ENCODE measurements around the gene NPR2.

The NPR2 gene

GRCh38 chr9:35842795-35843194, 51.4 kb downstream of the NPR2 start:
- no CpG with 5 or more reads among the region's 3 CpGs for WGBS (ENCODE audit: insufficient coverage, insufficient read length)

GRCh38 chr9:35844628-35845270, 53.4 kb downstream of the NPR2 start:
- Histone ChIP-seq H3K27me3 (ENCODE audit: control insufficient read depth, insufficient read depth, low read length) (no peaks in the 10 kb centered on the region), H3K27ac (ENCODE audit: low read length) (no peak overlapping the region), H3K4me3 (ENCODE audit: low read length) (no peak overlapping the region), H3K36me3 (ENCODE audit: control insufficient read depth, insufficient read depth, low read length) (0 out of 2 replicates have a peak, but pooled peaks cover 3% of the 10 kb centered on the region), H3K4me1 (ENCODE audit: control insufficient read depth, insufficient read depth, low read length) (peaks cover 8% of the 10 kb centered on the region), H3K9me3 (ENCODE audit: control insufficient read depth, insufficient read depth, low read length) (no peaks in the 10 kb centered on the region)
- WGBS (ENCODE audit: insufficient coverage, insufficient read length) = no CpG with 5 or more reads among the region's 7 CpGs
- no peak for DNase-seq (ENCODE audit: low read depth, low spot score)

More at GRCh38 chr9:35842795-35843194, 51.4 kb downstream of the NPR2 start:
- Histone ChIP-seq H3K9me3 (ENCODE audit: control insufficient read depth, insufficient read depth, low read length) (no peaks in the 10 kb centered on the region), H3K36me3 (ENCODE audit: control insufficient read depth, insufficient read depth, low read length) (0 out of 2 replicates have a peak, but pooled peaks cover 3% of the 10 kb centered on the region), H3K4me1 (ENCODE audit: control insufficient read depth, insufficient read depth, low read length) (peaks cover 8% of the 10 kb centered on the region), H3K4me3 (ENCODE audit: low read length) (no peak overlapping the region), H3K27me3 (ENCODE audit: control insufficient read depth, insufficient read depth, low read length) (no peaks in the 10 kb centered on the region), H3K27ac (ENCODE audit: low read length) (no peak overlapping the region)
- no peak for DNase-seq (ENCODE audit: low read depth, low spot score)

- 0 out of 2 replicates have a peak, but pooled peaks cover 3% of the 10 kb centered on the region for H3K36me3 ChIP-seq (ENCODE audit: control insufficient read depth, insufficient read depth, low read length)
- no peak for DNase-seq (ENCODE audit: low read depth, low spot score)
- H3K4me1 ChIP-seq (ENCODE audit: control insufficient read depth, insufficient read depth, low read length) = peaks cover 8% of the 10 kb centered on the region
- no peaks in the 10 kb centered on the region for H3K27me3 ChIP-seq (ENCODE audit: control insufficient read depth, insufficient read depth, low read length)
- WGBS (ENCODE audit: insufficient coverage, insufficient read length) = no CpG with 5 or more reads among the region's 53 CpGs
- H3K4me3 ChIP-seq (ENCODE audit: low read length) = peak overlapping the region; percentile 75
- no peaks in the 10 kb centered on the region for H3K9me3 ChIP-seq (ENCODE audit: control insufficient read depth, insufficient read depth, low read length)
- no peak overlapping the region for H3K27ac ChIP-seq (ENCODE audit: low read length)
Measured at GRCh38 chr9:35845824-35846771, 54.7 kb downstream of the NPR2 start.

GRCh38 chr9:35847792-35848572, 56.6 kb downstream of the NPR2 start:
- DNase-seq (ENCODE audit: low read depth, low spot score) = no peak
- Histone ChIP-seq H3K27ac (ENCODE audit: low read length) (no peak overlapping the region), H3K4me3 (ENCODE audit: low read length) (no peak overlapping the region), H3K36me3 (ENCODE audit: control insufficient read depth, insufficient read depth, low read length) (0 out of 2 replicates have a peak, but pooled peaks cover 3% of the 10 kb centered on the region), H3K9me3 (ENCODE audit: control insufficient read depth, insufficient read depth, low read length) (no peaks in the 10 kb centered on the region), H3K27me3 (ENCODE audit: control insufficient read depth, insufficient read depth, low read length) (no peaks in the 10 kb centered on the region), H3K4me1 (ENCODE audit: control insufficient read depth, insufficient read depth, low read length) (peaks cover 8% of the 10 kb centered on the region)
- no CpG with 5 or more reads among the region's 4 CpGs for WGBS (ENCODE audit: insufficient coverage, insufficient read length)

GRCh38 chr9:35852267-35852815, 61.0 kb downstream of the NPR2 start:
- H3K9me3 ChIP-seq (ENCODE audit: control insufficient read depth, insufficient read depth, low read length) = no peaks in the 10 kb centered on the region
- no peak overlapping the region for H3K27ac ChIP-seq (ENCODE audit: low read length)
- no peak overlapping the region for H3K4me3 ChIP-seq (ENCODE audit: low read length)
- no peak for DNase-seq (ENCODE audit: low read depth, low spot score)
- H3K4me1 ChIP-seq (ENCODE audit: control insufficient read depth, insufficient read depth, low read length) = no peaks in the 10 kb centered on the region
- H3K27me3 ChIP-seq (ENCODE audit: control insufficient read depth, insufficient read depth, low read length) = no peaks in the 10 kb centered on the region
- peaks cover 4% of the 10 kb centered on the region; the same call in 1 of the 2 replicates for H3K36me3 ChIP-seq (ENCODE audit: control insufficient read depth, insufficient read depth, low read length)
- WGBS (ENCODE audit: insufficient coverage, insufficient read length) = no CpG with 5 or more reads among the region's 2 CpGs

GRCh38 chr9:35852876-35853865, 61.8 kb downstream of the NPR2 start:
- H3K27me3 ChIP-seq (ENCODE audit: control insufficient read depth, insufficient read depth, low read length) = no peaks in the 10 kb centered on the region
- no peak overlapping the region for H3K27ac ChIP-seq (ENCODE audit: low read length)
- no peak for DNase-seq (ENCODE audit: low read depth, low spot score)
- WGBS (ENCODE audit: insufficient coverage, insufficient read length) = no CpG with 5 or more reads among the region's 25 CpGs
- peaks cover 4% of the 10 kb centered on the region; the same call in 1 of the 2 replicates for H3K36me3 ChIP-seq (ENCODE audit: control insufficient read depth, insufficient read depth, low read length)
- no peaks in the 10 kb centered on the region for H3K4me1 ChIP-seq (ENCODE audit: control insufficient read depth, insufficient read depth, low read length)
- no peaks in the 10 kb centered on the region for H3K9me3 ChIP-seq (ENCODE audit: control insufficient read depth, insufficient read depth, low read length)
- H3K4me3 ChIP-seq (ENCODE audit: low read length) = no peak overlapping the region

- Histone ChIP-seq H3K36me3 (ENCODE audit: control insufficient read depth, insufficient read depth, low read length) (peaks cover 4% of the 10 kb centered on the region; the same call in 1 of the 2 replicates), H3K4me1 (ENCODE audit: control insufficient read depth, insufficient read depth, low read length) (no peaks in the 10 kb centered on the region), H3K4me3 (ENCODE audit: low read length) (no peak overlapping the region), H3K9me3 (ENCODE audit: control insufficient read depth, insufficient read depth, low read length) (no peaks in the 10 kb centered on the region), H3K27me3 (ENCODE audit: control insufficient read depth, insufficient read depth, low read length) (no peaks in the 10 kb centered on the region), H3K27ac (ENCODE audit: low read length) (no peak overlapping the region)
- no CpG with 5 or more reads among the region's 7 CpGs for WGBS (ENCODE audit: insufficient coverage, insufficient read length)
- DNase-seq (ENCODE audit: low read depth, low spot score) = no peak
Measured at GRCh38 chr9:35854091-35854762, 62.8 kb downstream of the NPR2 start.

- H3K36me3 ChIP-seq (ENCODE audit: control insufficient read depth, insufficient read depth, low read length) = peaks cover 4% of the 10 kb centered on the region; the same call in 1 of the 2 replicates
- no peak overlapping the region for H3K4me3 ChIP-seq (ENCODE audit: low read length)
- DNase-seq (ENCODE audit: low read depth, low spot score) = no peak
- H3K27me3 ChIP-seq (ENCODE audit: control insufficient read depth, insufficient read depth, low read length) = no peaks in the 10 kb centered on the region
- no peaks in the 10 kb centered on the region for H3K4me1 ChIP-seq (ENCODE audit: control insufficient read depth, insufficient read depth, low read length)
- H3K9me3 ChIP-seq (ENCODE audit: control insufficient read depth, insufficient read depth, low read length) = no peaks in the 10 kb centered on the region
- H3K27ac ChIP-seq (ENCODE audit: low read length) = no peak overlapping the region
- WGBS (ENCODE audit: insufficient coverage, insufficient read length) = no CpG with 5 or more reads among the region's 3 CpGs
Measured at GRCh38 chr9:35856206-35856605, 64.8 kb downstream of the NPR2 start.

GRCh38 chr9:35856882-35857281, 65.5 kb downstream of the NPR2 start:
- Histone ChIP-seq H3K27me3 (ENCODE audit: control insufficient read depth, insufficient read depth, low read length) (no peaks in the 10 kb centered on the region), H3K36me3 (ENCODE audit: control insufficient read depth, insufficient read depth, low read length) (peaks cover 4% of the 10 kb centered on the region; the same call in 1 of the 2 replicates), H3K9me3 (ENCODE audit: control insufficient read depth, insufficient read depth, low read length) (no peaks in the 10 kb centered on the region), H3K4me1 (ENCODE audit: control insufficient read depth, insufficient read depth, low read length) (no peaks in the 10 kb centered on the region), H3K27ac (ENCODE audit: low read length) (no peak overlapping the region), H3K4me3 (ENCODE audit: low read length) (no peak overlapping the region)
- no peak for DNase-seq (ENCODE audit: low read depth, low spot score)
- no CpG with 5 or more reads among the region's 5 CpGs for WGBS (ENCODE audit: insufficient coverage, insufficient read length)
